T-cell (primary cell): ENCODE data around the gene ARFGAP2. TPM values are rescaled to one million over a fixed set of nuclear protein-coding genes. Genes with fewer than 3 reads are reported as not detected.

Source experiments
- ATAC-seq, 4 experiments: fragments of 200-7000 bp in 3 of 4; fragments of 150-1000 bp in 1 of 4; cut with Tn5 transposase; replicated peaks in 1 of 4; 1 replicate in 3 of 4; 2 replicates in 1 of 4; pipeline ENCODE4 v1.10.0; 2021; ENCODE audit warnings: moderate library complexity in 3 of 4, mild to moderate bottlenecking in 2 of 4, moderate number of reproducible peaks in 1 of 4
- CTCF ChIA-PET, 2 donors: fragments of 300-600 bp; sonication (Branson Sonifier 250); formaldehyde crosslinking; loops; one replicate each; lab custom pipeline; 2022; ENCODE audit warnings: antibody characterized with exemption in 2 of 2; lab: Charles Lee
- POLR2A ChIA-PET, 2 donors: fragments of 300-600 bp; sonication (Branson Sonifier 250); formaldehyde crosslinking; loops; one replicate each; lab custom pipeline; 2022; ENCODE audit warnings: antibody characterized with exemption in 2 of 2; lab: Charles Lee
- DNase-seq, 35 experiments: peaks; one replicate each; pipeline versions ENCODE4 v3.0.0 to v3.0.0-alpha.2; 2013 to 2023
- H3K27ac ChIP-seq: one replicate; pipeline ENCODE4 v1.5.1; 2013; ENCODE audit warnings: low read length
- H3K27me3 ChIP-seq, 2 experiments: replicated peaks in 1 of 2; 1 replicate in 1 of 2; 2 replicates in 1 of 2; pipeline versions ENCODE4 v1.6.1 to v1.7.0; 2013; ENCODE audit warnings: low read length in 1 of 2, mixed read lengths in 1 of 2; ENCODE audit not compliant: control insufficient read depth in 2 of 2, insufficient read depth in 2 of 2; ENCODE audit errors: extremely low read depth in 1 of 2
- H3K36me3 ChIP-seq, 2 donors: 1 replicate in 1 of 2; 2 replicates in 1 of 2; pipeline versions ENCODE4 v1.6.1 to v1.7.0; 2013; ENCODE audit warnings: low read length in 1 of 2; ENCODE audit not compliant: control insufficient read depth in 2 of 2, insufficient read depth in 1 of 2; ENCODE audit errors: extremely low read depth in 1 of 2
- H3K4me1 ChIP-seq, 2 experiments: 1 replicate in 1 of 2; 2 replicates in 1 of 2; pipeline versions ENCODE4 v1.6.1 to v1.7.0; 2013; ENCODE audit warnings: low read length in 2 of 2, mixed read lengths in 1 of 2; ENCODE audit not compliant: insufficient read depth in 2 of 2, control insufficient read depth in 1 of 2; ENCODE audit errors: extremely low read depth in 1 of 2
- H3K4me3 ChIP-seq, 2 donors: 1 replicate in 1 of 2; 2 replicates in 1 of 2; pipeline versions ENCODE4 v1.5.1 to v1.7.0; 2013; ENCODE audit warnings: mild to moderate bottlenecking in 2 of 2, low read length in 1 of 2, moderate library complexity in 1 of 2; ENCODE audit not compliant: control insufficient read depth in 1 of 2; ENCODE audit errors: extremely low read depth in 1 of 2
- H3K9me3 ChIP-seq: 2 replicates; pipeline ENCODE4 v1.7.0; 2013
- H3K27ac Mint-ChIP-seq, 2 donors: one replicate each; pipeline ENCODE4 v1.8.0; 2020 to 2021; ENCODE audit warnings: mild to moderate bottlenecking in 2 of 2, mixed read lengths in 2 of 2
- H3K27me3 Mint-ChIP-seq, 2 donors: one replicate each; pipeline ENCODE4 v1.8.0; 2021 to 2022; ENCODE audit warnings: mixed read lengths in 2 of 2
- H3K36me3 Mint-ChIP-seq: one replicate; pipeline ENCODE4 v1.8.0; 2021; ENCODE audit warnings: mixed read lengths
- H3K4me1 Mint-ChIP-seq, 3 donors: one replicate each; pipeline ENCODE4 v1.8.0; 2020 to 2022; ENCODE audit warnings: mixed read lengths in 3 of 3, mild to moderate bottlenecking in 1 of 3
- H3K4me3 Mint-ChIP-seq, 3 donors: one replicate each; pipeline ENCODE4 v1.8.0; 2020 to 2022; ENCODE audit warnings: mild to moderate bottlenecking in 3 of 3, mixed read lengths in 3 of 3, moderate library complexity in 3 of 3
- H3K9me3 Mint-ChIP-seq, 3 donors: one replicate each; pipeline ENCODE4 v1.8.0; 2020 to 2022; ENCODE audit warnings: mixed read lengths in 3 of 3
- WGBS: methylation state at CpG from one replicate; pipeline ENCODE4 v1.1.5; 2013; ENCODE audit warnings: missing lambda C conversion rate; ENCODE audit not compliant: insufficient coverage; 5-methylcytosine and 5-hydroxymethylcytosine counted together
- total RNA-seq, 35 experiments: library from RNA in 6 of 35; stranded (reverse) in 6 of 35; fragments of 120-200 nt in 1 of 35; gene quantifications; one replicate each; pipeline versions ENCODE4 v1.2.1 to v1.2.4 and lab custom pipeline; 2013 to 2026

ARFGAP2 gene
- total RNA-seq (100 to 1,000 TPM; 145 to 188 (median 160) TPM), total RNA-seq (lab: John Stamatoyannopoulos, UW) (98.1 to 213 (median 163) reads per million in 29 experiments)
- 102 TPM for total RNA-seq (2013)

DNA sequence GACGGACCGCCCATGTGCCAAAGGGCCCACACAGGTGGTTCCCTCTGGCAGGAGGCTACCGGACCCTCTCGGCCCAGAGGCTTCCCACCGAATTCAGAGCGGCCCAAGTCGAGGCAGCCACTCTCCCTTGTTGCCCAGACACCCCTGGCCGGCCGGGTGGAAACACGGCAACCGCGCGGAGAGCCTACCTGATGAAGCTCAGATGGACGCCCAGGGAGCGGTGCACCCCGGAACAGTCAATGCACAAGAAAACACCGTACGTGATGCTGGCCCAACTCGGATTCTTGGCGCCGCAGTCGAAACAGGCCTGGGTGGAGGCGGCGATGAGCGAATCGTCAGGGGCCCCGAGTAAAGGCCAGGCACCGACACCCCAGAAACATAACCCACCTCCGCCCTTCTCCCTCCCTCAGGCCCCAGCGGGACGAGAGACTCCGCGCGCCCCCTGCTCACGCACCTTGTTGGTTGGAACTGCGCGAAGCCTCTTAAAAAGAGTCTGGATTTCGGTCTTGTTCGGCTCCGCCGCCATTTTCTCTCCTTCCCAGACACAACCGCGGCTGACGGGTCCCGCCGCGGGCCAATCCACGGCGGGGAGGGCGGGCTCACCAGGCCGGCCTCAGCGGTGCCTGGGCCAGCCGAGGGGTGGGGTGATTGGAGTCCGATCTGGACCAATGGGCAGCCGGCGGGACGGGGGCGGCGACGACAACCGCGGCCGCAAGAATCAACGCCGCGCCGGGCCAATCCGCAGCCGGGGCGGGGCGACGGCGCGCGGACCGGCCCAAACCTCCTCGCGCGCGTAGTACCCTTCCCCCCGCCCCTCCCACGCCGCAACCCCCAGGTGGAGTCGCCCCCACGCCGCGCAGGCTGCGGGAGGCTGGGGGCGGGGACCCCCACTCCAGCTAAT is at the start of gene ARFGAP2:
ARFGAP2 (minus strand) TSS at position 552 of the 901 bp plus-strand sequence; CDS start at position 526, 26 bp downstream.
- POLR2A ChIA-PET: interaction anchor here in 1 of 2 donors (1.0 kb wide), 1 partner anchor 44 kb away, joined by 3 read pairs; no protein-coding TSS in a partner anchor
- Mint-ChIP-seq H3K27me3 (peaks cover 0 to 2% of the 10 kb centered on the region in 2 donors), H3K4me3 (peak within 1 kb of the TSS; percentile 95 to 98 (median 96)), H3K27ac (peak within 1 kb of the TSS; percentile 99 to 100), H3K36me3 (peaks cover 11% of the 10 kb centered on the region), H3K9me3 (no peaks in the 10 kb centered on the region), H3K4me1 (peaks cover 47 to 56% (median 49%) of the 10 kb centered on the region in 3 donors)
- CTCF ChIA-PET: interaction anchor here (0.6 to 1.7 kb wide), 4 partner anchors 10 to 278 kb away, joined by 3 to 6 read pairs (median 5); partner anchors contain the start of gene PACSIN3 (in 1 of the 2)
- Histone ChIP-seq H3K27ac (peak within 1 kb of the TSS; percentile 98), H3K27me3 (peaks cover 0 to 5% of the 10 kb centered on the region in 2 experiments), H3K36me3 (peaks cover 4 to 33% of the 10 kb centered on the region in 2 donors), H3K4me1 (peaks cover 16 to 58% of the 10 kb centered on the region in 2 experiments), H3K9me3 (no peaks in the 10 kb centered on the region), H3K4me3 (peak within 1 kb of the TSS; percentile 96 to 100)
- DNase-seq: peak; percentile 86 to 98 (median 95)
- ATAC-seq: peak; percentile 93 to 95 (median 94)
- WGBS: under 1% methylated on average over 69 of the region's 89 CpGs

DNA sequence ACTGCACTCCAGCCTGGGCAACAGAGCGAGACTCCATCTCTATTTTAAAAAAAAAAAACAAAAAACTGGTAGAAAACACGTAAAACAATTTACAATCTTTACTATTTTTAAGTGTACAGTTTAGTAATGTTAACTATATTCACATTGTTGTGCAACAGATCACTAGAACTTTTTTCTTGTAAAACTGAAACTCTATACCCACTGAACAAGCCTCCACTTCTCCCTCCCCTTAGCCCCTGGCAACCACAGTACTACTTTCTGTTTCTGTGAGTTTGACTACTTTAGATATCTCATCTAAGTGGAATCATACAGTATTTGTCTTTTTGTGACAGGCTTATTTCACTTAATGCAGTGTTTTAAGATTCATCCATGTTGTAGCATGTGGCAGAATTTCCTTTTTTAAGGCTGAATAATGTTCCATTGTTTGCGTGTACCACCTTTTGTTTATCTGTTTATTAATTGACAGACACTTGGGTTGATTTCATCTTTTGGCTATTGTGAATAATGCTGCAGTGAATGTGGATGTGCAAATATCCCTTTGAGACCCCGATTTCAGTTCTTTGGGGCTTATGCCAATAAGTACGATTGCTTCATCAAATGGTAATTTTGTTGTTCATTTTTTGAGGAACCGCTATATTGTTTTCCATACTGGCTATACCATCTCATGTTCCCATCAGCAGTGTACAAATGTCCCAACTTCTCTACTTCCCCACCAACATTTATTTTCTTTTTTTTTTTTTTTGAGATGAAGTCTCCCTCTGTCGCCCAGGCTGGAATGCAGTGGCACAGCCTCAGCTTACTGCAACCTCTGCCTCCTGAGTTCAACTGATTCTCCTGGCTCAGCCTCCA is 49.1 kb upstream of the ARFGAP2 start:
- H3K4me3 Mint-ChIP-seq: no peak overlapping the region
- Histone ChIP-seq H3K4me1 (no peaks in the 10 kb centered on the region), H3K9me3 (no peaks in the 10 kb centered on the region), H3K27ac (no peak overlapping the region), H3K4me3 (no peak overlapping the region), H3K36me3 (peaks cover 13 to 22% of the 10 kb centered on the region in 2 donors), H3K27me3 (no peaks in the 10 kb centered on the region)
- ATAC-seq (no peak), DNase-seq (no peak)
- H3K4me1 Mint-ChIP-seq: peaks cover 0 to 6% (median 6%) of the 10 kb centered on the region in 3 donors
- H3K9me3 Mint-ChIP-seq: no peaks in the 10 kb centered on the region
- CTCF ChIA-PET: interaction anchor here in 1 of 2 donors (0.7 kb wide), 1 partner anchor 162 kb away, joined by 7 read pairs; no protein-coding TSS in a partner anchor
- H3K27me3 Mint-ChIP-seq: no peaks in the 10 kb centered on the region
- POLR2A ChIA-PET: no interaction called here
- 100% methylated on average over 2 of the region's 7 CpGs for WGBS
- H3K36me3 Mint-ChIP-seq: peaks cover 34% of the 10 kb centered on the region
- H3K27ac Mint-ChIP-seq: peak overlapping the region in 1 of 2 donors; percentile 63

DNA sequence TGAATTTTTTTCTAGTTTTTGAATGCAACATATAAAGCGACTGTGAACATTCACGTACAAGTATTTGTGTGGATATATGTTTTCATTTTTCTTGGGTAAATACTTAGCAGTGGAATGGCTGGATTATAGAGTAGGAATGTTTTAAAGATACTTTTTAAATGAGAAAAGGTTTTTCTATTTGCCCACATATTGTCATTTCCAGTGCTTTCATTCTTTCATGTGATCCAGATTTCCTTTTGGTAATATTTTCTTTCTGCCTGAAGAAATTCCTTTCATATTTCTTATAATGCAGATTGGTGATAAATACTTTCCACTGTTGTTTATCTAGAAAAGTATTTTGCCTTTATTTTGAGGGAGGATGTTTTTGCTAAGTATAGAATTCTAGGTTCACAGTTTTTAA is 46.0 kb upstream of the ARFGAP2 start:
- ChIA-PET POLR2A (no interaction called here), CTCF (no interaction called here)
- H3K36me3 Mint-ChIP-seq: peaks cover 39% of the 10 kb centered on the region
- no peak for DNase-seq
- H3K4me3 Mint-ChIP-seq: no peak overlapping the region
- peaks cover 17 to 23% (median 22%) of the 10 kb centered on the region in 3 donors for H3K4me1 Mint-ChIP-seq
- no peaks in the 10 kb centered on the region for H3K27me3 Mint-ChIP-seq
- Histone ChIP-seq H3K36me3 (peaks cover 4 to 28% of the 10 kb centered on the region in 2 donors), H3K4me3 (no peak overlapping the region), H3K9me3 (no peaks in the 10 kb centered on the region), H3K27ac (no peak overlapping the region), H3K4me1 (no peaks in the 10 kb centered on the region), H3K27me3 (no peaks in the 10 kb centered on the region)
- WGBS: 100% methylated on average over 2 of the region's 2 CpGs
- H3K27ac Mint-ChIP-seq: no peak overlapping the region
- H3K9me3 Mint-ChIP-seq: no peaks in the 10 kb centered on the region
- ATAC-seq: no peak

DNA sequence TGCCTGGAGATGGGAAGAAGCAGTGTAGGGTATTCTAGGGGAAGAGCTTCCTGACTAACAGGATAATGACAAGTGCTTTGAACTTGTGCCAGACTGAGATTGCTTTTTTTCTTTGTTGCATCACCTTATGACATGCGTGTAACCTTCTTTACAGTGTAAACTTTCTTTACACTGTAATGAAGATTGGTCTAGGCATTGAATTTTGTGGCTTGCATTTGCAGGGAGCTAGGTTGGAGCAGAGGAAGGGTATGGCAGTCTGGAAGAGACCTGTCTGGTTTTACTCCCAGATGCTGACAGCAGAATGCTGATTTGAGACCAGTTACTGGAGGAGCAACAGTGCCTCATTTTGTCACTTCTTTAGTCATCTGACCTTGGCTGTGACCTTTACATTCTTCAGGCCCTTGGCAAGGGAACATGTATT is 43.7 kb upstream of the ARFGAP2 start:
- peaks cover 4 to 28% of the 10 kb centered on the region in 2 donors for H3K36me3 ChIP-seq
- H3K36me3 Mint-ChIP-seq: peaks cover 30% of the 10 kb centered on the region

DNA sequence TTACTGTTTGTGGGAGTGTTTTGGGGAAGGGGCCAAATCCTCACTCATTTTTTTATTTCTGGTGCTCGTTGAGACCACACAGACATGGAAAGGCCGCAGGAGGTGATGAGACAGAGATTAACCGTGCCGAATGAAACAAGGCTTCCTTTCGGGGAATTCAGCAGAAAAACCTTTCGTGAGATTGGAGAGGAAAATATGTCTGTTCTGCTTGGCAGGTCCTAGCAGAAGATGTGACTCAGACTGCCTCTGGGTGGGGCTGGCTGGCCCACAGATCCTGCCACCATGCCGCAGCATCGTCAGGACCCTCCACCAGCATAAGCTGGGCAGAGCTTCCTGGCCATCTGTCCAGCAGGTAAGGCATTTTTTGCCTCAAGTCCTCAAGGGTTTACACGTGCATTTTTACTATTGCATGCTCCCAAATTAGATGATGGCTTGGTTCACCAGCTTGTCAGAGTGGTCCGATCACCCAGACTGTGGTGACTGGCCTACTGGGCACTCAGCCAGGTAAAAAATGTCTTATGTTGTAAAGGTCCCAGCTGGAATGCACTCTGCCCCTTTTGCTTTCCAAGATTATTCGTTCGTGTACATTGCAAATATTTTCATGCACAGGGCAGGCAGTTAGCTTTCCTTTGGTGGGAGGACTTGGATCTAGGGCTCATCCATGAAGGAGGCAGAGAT is 39.6 kb upstream of the ARFGAP2 start:
- CTCF ChIA-PET: interaction anchor here in 1 of 2 donors (1.4 to 1.7 kb wide), 2 partner anchors 32 to 38 kb away, joined by 6 to 7 read pairs; partner anchors contain the start of gene ACP2
- WGBS: 9% methylated on average over 8 of the region's 12 CpGs

More for the DNA sequence above, 43.7 kb upstream of the ARFGAP2 start:
- no peak for ATAC-seq
- no peak for DNase-seq
- no peaks in the 10 kb centered on the region for H3K27me3 ChIP-seq
- Mint-ChIP-seq H3K27ac (no peak overlapping the region), H3K9me3 (no peaks in the 10 kb centered on the region), H3K4me1 (peaks cover 32 to 38% (median 37%) of the 10 kb centered on the region in 3 donors), H3K27me3 (no peaks in the 10 kb centered on the region), H3K4me3 (no peak overlapping the region)
- no peaks in the 10 kb centered on the region for H3K9me3 ChIP-seq
- H3K27ac ChIP-seq: peak overlapping the region; percentile 23
- WGBS: no CpG with 5 or more reads among the region's 1 CpG
- ChIA-PET POLR2A (interaction anchor here (0.6 to 1.0 kb wide), 3 partner anchors 9 to 1269 kb away, joined by 3 to 8 read pairs (median 3); no protein-coding TSS in a partner anchor), CTCF (interaction anchor here in 1 of 2 donors (0.7 kb wide), 1 partner anchor 181 kb away, joined by 4 read pairs; no protein-coding TSS in a partner anchor)
- peaks cover 13 to 16% of the 10 kb centered on the region in 2 experiments for H3K4me1 ChIP-seq
- H3K4me3 ChIP-seq: no peak overlapping the region

More for the DNA sequence above, 39.6 kb upstream of the ARFGAP2 start:
- peaks cover 42 to 45% (median 43%) of the 10 kb centered on the region in 3 donors for H3K4me1 Mint-ChIP-seq
- H3K4me3 ChIP-seq: peak overlapping the region; percentile 62 to 82
- no peaks in the 10 kb centered on the region for H3K27me3 Mint-ChIP-seq
- peak overlapping the region; percentile 87 for H3K27ac ChIP-seq
- H3K9me3 Mint-ChIP-seq: no peaks in the 10 kb centered on the region
- peaks cover 14 to 36% of the 10 kb centered on the region in 2 experiments for H3K4me1 ChIP-seq
- H3K27me3 ChIP-seq: no peaks in the 10 kb centered on the region
- peaks cover 26% of the 10 kb centered on the region for H3K36me3 Mint-ChIP-seq
- H3K4me3 Mint-ChIP-seq: peak overlapping the region; percentile 88 to 98 (median 97)
- peaks cover 0 to 15% of the 10 kb centered on the region in 2 donors for H3K36me3 ChIP-seq
- H3K27ac Mint-ChIP-seq: peak overlapping the region; percentile 98
- ATAC-seq (peak in 2 of 4 experiments; percentile 18 to 27), DNase-seq (peak in 11 of 35 experiments; percentile 8 to 67 (median 14))
- no peaks in the 10 kb centered on the region for H3K9me3 ChIP-seq
- POLR2A ChIA-PET: interaction anchor here (1.0 to 2.4 kb wide), 3 partner anchors 17 to 55 kb away, joined by 3 to 10 read pairs (median 3); partner anchors contain the start of gene ACP2 (in 1 of the 2)
